Raji (cell line): Measurements from ENCODE around the gene USP34.

ENCODE experiments used
- POLR2A ChIP-seq: IDR thresholded peaks from 2 replicates; pipeline ENCODE4 v1.6.1; 2011; ENCODE audit warnings: low read depth, low read length, control low read depth; ENCODE audit not compliant: insufficient read depth

The USP34 gene

DNA sequence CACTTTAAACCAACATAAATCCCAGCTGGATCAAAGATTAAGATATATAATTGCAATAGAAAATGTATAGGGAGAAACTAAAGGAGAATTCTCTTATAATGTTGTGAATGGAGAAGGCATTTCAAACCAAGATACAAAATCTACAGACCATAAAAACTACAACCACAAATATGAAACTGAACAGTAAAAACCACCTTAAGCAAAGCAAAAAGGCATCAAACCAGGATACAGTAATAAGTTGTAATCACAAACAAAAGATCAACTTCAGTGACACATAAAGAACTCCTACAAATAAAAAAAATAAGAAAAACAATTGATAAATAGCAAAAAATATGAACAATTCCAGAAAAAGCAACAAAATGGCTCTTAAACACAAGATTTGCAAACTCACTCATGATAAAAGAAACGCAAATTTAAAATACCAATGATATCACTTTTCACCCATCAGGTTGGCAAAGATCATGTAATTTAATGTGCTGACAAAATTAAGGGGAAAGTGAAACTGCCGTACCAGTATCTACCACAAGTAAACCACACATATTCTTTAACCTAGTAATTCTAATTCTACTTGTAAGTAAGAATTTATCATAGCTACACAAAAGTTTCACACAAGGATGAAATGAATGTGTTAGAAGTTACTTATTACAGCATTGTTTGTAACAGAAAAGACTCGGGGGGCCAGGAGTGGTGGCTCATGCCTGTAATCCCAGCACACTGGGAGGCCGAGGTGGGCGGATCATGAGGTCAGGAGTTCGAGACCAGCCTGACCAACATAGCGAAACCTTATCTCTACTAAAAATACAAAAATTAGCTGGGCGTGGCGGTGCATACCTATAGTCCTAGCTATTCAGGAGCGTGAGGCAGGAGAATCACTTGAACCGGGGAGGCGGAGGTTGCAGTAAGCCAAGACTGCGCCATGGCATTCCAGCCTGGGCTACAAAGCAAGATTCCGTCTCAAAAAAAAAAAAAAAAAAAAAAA lies 101.9 kb downstream of the USP34 start:
- no peak for TF ChIP-seq POLR2A

DNA sequence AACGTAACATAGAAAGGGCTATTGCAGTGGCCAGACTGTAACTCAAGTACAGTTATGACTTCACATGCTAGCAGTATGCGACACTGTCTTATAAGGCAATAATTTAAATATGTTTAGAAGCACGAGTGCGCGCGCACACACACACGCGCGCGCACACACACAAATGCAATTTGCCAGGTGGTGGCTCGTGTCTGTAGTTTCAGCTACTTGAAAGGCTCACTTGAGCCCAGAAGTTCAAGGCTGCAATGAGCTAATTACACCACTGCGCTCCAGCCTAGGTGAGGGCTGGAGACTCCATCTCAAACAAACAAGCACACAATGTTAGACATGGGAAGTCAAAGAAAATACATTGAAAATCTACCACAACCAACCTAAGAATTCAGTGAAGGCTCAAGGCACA lies 103.7 kb downstream of the USP34 start:
- TF ChIP-seq POLR2A, result no peak

DNA sequence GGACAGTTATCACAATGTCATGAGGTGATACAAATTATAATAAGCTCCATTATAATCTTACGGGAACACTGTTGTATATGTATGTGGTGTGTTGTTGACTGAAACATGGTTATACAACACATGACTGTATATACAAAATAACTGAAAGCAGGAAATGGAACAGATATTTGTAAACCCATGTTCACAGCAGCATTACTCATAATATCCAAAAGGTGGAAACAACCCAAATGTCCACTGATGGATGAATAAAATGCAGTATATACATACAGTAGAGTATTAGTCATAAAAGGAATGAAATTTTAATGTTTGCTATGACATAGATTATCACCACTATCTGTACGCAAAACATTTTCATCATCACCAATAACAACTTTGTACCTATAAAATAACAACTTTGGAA lies 107.3 kb downstream of the USP34 start:
- TF ChIP-seq POLR2A, result no peak

DNA sequence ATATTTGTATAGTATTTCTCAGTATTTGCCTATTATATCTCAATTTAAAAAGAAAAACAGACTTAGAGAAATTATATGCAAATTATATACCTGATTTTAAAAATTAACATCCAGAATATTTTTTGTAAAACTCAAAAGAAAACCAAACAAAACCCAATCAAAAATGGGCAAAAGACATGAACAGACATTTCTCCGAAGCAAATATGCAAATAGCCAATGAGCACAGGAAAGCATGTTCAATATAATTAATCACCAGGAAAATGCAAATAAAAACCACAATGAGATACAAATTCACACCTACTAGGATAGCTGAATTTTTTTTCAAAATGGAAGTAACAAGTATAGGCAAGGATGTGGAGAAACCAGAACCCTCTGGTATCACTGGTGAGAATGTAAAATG lies 108.0 kb downstream of the USP34 start:
- TF ChIP-seq POLR2A, result no peak

DNA sequence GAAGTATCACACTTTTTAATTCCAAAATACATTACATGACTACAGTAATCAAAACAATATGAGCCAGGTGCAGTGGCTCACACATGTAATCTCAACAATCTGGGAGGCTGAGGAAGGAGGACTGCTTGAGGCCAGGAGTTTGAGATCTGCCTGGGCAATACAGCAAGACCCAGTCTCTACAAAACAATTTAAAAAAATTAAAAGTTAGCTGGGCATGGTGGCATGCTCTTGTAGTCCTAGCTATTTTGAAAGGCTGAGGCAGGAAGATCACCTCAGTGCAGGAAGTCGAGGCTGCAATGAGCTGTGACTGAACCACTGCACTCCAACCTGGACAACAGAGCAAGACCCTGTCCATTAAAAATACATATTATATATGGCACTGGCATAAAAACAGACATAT lies 109.8 kb downstream of the USP34 start:
- TF ChIP-seq POLR2A, result no peak

DNA sequence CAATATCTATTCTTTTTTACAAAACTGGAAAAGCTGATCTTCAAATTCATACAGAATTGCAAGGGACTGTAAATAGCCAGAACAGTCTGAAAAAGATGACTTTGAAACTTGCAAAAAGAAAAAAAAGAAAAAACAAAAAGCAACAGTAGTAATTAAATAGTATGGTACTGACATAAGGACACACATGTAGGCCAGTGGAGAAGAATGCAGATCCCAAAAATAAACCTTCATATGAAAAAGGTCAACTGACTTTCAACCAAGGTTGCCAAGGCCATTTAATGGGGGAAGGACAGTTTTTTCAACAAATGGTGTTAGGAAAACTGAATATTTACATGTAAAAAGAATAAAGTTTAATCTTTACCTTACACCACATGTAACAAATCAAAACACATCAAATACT lies 111.8 kb downstream of the USP34 start:
- TF ChIP-seq POLR2A, result no peak

DNA sequence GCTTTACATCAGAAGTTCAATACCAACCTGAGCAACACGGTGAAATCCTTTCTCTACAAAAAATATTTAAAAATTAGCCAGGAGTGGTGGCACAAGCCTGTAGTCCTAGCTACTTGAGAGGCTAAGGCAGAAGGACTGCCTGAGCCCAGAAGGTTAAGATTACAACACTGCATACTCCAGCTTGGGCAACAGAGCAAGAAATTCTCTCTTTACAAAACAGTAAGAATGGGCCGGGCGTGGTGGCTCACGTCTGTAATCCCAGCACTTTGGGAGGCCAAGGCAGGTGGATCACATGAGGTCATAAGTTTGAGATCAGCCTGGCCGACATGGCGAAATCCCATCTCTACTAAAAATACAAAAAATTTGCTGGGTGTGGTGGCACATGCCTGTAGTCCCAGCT lies 113.2 kb downstream of the USP34 start:
- no peak for TF ChIP-seq POLR2A

DNA sequence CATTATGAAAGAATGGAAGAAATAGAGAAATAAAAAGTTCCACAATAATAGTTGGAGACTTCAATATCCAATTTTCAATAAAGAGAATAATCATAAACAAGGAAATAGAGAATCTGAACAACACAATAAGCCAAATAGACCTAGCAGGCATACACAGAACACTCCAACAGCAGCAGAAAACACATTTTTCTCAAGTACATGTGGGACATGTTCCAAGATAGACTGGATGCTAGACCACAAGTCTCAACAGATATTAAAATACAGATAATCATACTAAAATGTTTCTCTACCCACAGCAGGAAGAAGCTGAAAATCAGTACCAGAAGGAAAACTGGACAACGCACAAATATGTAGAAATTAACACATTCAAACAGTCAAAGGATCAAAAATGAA lies 113.9 kb downstream of the USP34 start:
- TF ChIP-seq POLR2A, result no peak

DNA sequence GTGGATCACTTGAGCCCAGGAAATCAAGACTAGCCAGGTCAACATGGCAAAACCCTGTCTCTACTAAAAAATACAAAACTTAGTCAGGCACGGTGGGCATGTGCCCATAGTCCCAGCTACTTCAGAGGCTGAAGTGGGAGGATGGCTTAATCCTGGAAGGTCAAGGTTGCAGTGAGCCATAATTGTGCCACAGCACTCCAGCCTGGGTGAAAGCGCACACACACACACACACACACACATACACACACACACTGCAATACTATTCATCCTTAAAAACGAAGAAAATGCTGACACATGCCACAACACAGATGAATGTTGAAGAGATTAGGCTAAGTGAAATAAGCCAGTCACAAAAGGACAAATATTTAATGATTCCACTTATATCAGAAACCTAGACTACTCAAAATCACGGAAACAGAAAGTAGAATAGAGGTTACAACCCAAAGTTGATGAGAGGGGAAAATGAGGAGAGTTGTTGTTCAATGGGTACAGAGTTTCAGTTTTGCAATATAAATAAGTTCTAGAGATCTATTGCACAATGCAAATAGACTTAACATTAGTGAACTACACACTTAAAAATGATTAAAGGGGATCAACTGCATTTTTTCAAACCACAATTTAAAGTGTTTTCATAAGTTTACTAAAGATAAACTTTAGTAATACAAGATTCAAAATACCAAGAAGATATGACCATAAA lies 114.5 kb downstream of the USP34 start:
- TF ChIP-seq POLR2A, result no peak

DNA sequence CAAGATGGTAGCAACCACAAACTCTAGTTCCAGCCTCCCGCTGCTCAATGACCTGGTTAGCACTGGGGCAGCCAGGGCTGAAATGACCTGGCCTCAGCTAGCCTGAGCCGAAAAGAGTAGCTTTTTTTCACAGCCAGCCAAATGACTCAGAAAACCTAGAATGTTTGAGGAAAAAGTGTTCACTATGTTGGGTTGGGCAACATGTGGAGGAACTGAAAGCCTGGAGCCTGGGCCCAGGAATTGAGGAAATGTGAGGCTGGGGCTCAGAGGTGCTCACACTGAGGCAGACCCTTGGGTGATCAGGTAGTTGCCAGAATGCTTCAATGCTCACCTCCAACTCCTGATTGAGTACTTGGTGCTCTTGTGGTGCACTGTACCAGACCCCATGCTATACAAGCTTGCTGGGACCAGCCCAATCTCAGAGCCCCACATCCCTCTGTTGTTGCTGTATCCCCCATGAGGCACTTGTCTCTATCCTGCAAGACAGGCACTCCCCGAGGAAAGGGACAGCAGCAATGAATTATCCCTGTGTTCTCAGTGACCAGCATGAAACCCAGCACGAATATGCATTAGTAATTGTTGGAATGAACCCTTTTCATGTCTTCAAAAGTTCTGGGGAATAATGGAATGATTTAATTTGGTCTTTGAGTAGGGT lies 116.2 kb downstream of the USP34 start:
- no peak for TF ChIP-seq POLR2A

DNA sequence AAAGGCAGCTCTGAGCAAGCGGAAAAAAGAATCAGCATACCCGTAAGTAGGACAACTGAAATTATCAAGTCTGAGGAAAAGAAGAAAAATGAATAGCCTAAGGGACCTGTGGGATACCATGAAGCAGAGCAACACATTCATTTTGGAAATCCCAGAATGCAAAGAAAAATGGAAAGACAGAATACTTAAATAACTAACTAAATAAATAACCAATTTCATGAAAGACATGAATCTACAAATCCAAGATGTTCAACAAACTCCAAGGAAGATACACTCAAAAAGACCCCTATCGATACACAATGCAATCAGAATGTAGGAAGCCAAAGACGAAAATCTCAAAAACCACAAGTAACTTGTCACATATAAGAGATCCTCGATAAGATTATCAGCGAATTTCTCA lies 117.0 kb downstream of the USP34 start:
- TF ChIP-seq POLR2A, result no peak

DNA sequence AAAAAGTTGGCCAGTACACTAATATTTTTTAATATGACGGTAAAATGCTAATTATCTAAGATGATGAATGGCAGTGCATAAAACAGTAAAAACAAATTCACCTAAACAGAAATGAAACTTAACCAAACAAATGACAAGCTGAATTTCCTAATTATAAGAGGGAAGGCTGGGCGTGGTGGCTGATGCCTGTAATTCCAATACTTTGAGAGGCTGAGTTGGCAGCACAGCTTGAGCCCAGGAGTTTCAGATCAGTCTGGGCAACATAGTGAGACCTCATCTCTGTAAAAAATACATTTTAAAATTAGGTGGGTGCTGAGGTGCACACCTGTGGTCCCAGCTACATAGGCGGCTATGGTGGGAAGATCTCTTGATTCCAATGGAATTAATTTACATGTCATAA lies 120.1 kb downstream of the USP34 start:
- no peak for TF ChIP-seq POLR2A

DNA sequence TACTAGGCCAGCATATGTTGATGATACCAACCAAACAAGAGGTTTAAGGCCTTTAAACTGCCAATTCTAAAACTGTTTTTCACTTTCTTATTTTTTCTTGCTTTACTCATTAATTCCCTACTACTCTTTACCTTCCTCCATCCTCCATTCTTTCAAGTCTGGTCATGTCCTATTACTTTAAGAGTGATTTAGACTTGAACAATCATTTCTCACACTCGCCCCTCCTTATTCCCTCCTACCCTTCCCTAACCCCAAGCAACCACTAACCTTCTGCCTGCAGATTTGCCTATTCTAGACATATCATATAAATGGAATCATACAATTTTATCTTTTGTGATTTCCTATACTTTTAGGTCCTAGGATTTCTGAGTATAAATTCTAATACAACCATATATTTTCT lies 127.7 kb downstream of the USP34 start:
- TF ChIP-seq POLR2A, result no peak

DNA sequence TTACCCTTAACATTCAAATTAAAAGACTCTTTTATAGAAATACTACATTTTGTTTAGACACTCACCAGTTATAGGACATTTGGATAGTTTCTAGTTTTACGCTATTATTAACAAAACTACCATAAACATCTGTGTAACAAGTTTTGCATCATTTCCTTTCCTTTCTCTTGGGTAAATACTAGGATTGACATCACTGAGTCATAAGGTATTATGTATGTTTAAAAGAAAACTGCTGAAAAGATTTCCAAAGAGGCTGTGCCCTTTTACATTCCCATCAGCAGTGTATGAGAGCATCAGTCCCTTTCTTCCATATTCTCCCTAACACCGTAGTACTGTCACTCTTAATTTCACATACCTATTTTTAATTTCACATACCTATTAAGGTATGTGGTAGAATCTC lies 130.6 kb downstream of the USP34 start:
- no peak for TF ChIP-seq POLR2A

DNA sequence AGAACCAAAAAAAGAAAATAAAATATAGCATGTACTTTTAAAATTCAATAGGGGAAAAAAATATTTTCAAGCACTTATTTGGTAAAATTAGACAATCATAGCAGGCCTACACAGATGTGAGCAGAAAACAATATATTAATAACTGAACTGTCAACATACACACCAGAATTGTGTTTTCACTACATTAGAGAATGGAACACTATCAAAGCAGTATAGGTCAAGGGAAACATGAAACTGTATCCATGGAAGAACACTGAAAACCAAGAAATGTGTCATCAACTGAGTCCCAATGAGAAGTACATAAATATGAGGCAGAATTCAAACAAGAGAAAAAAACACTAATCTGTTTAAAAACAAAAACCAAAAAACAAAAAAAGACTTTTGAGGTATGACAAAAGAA lies 132.4 kb downstream of the USP34 start:
- TF ChIP-seq POLR2A, result no peak

DNA sequence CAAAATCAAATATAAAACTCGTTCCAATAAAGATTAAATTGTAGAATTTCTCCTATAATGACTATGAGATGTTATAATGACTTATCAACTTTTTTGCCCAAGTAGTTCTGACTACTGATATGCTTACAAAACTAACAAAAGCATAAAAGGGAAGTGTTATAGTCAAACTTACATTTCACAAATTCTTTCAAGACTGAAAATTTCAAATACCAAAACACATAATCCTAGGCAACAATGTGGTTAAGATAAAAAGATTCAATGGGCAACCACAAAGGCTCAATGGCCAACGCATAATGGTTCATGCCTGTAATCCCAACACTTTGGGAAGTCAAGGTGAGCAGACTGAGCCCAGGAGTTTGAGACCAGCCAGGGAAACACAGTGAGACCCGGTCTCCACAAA lies 135.7 kb downstream of the USP34 start:
- TF ChIP-seq POLR2A, result no peak
